Activated naive CD8-positive, alpha-beta T cell (primary cell): ENCODE data around the gene MTAP.
"Not testable (repeated sequence)": the region's sequence is repeated elsewhere in the genome, so short reads cannot be mapped to it uniquely, and the experiment has no call there.

Experiments used
- H3K27ac Mint-ChIP-seq: one replicate; pipeline ENCODE4 v1.8.0; 2021; ENCODE audit warnings: mixed read lengths
- H3K27me3 Mint-ChIP-seq: one replicate; pipeline ENCODE4 v1.8.0; 2021; ENCODE audit warnings: mixed read lengths
- H3K36me3 Mint-ChIP-seq: one replicate; pipeline ENCODE4 v1.8.0; 2021; ENCODE audit warnings: mixed read lengths
- H3K4me1 Mint-ChIP-seq: one replicate; pipeline ENCODE4 v1.8.0; 2021; ENCODE audit warnings: low read depth, mixed read lengths
- H3K4me3 Mint-ChIP-seq: one replicate; pipeline ENCODE4 v1.8.0; 2021; ENCODE audit warnings: mild to moderate bottlenecking, mixed read lengths
- H3K9me3 Mint-ChIP-seq: one replicate; pipeline ENCODE4 v1.8.0; 2021; ENCODE audit warnings: low read depth, mixed read lengths

MTAP gene

DNA sequence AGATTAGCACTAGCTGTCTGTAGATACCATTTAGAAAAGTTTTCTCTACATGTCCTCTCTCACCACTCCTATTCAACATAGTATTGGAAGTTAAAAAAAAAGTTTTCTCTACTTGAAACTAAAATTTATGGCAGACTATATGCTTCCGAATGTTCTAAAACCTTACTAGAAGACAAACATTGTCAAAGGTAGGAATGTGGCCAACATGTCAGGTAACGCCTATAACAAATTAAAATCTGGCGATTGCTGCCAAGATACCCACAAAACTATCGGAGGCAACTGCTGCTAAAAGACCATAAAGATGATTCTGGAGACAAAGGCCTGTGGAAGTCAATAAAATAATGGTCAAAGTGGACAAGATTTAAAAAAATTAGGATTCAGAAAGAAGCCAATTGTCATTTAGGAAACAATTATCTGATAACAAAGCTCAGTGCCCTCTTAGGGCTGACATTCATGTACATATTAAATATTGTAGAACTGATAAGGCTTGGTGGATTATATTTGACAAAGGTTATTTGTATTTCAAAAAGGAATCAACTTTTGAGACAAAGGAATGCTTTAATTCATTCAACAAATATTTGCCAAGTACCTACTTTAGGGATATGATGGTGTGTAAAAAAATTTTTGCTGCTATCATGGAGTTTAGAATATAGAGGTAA is 139.0 kb downstream of the MTAP start:
- no peaks in the 10 kb centered on the region for H3K4me1 Mint-ChIP-seq
- peaks cover 11% of the 10 kb centered on the region for H3K27me3 Mint-ChIP-seq
- H3K36me3 Mint-ChIP-seq, result peaks cover 2% of the 10 kb centered on the region
- no peak overlapping the region for H3K4me3 Mint-ChIP-seq
- H3K9me3 Mint-ChIP-seq, result no peaks in the 10 kb centered on the region
- no peak overlapping the region for H3K27ac Mint-ChIP-seq

GRCh38 chr9:21943464-21943863 is 141.0 kb downstream of the MTAP start:
- Mint-ChIP-seq H3K4me3 (no peak overlapping the region), H3K36me3 (peaks cover 2% of the 10 kb centered on the region), H3K27me3 (peaks cover 11% of the 10 kb centered on the region), H3K9me3 (no peaks in the 10 kb centered on the region), H3K27ac (no peak overlapping the region), H3K4me1 (no peaks in the 10 kb centered on the region)

DNA sequence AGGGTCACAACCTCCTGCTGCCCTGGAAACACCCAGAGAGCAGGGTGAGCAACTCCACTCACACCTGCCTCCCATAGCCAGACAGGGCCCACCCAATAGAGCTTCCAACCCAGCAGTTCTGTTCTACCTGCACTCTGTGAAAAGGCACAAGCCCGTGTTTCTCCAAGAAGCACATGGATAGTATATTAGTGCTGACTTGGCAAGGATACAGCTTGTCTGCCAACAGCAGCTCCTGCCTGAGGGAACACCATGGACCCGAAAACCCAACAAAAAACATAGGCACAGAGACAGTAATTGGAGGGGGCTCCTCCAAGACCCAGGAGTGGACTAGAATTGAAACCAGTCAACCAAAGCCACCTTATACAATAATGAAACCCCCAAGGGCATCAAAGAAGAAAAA is 143.2 kb downstream of the MTAP start:
- Mint-ChIP-seq H3K4me1 (no peaks in the 10 kb centered on the region), H3K27ac (no peak overlapping the region), H3K4me3 (no peak overlapping the region), H3K27me3 (peaks cover 11% of the 10 kb centered on the region), H3K36me3 (no peaks in the 10 kb centered on the region), H3K9me3 (no peaks in the 10 kb centered on the region)

GRCh38 chr9:21958833-21959232 is 156.4 kb downstream of the MTAP start:
- no peak overlapping the region for H3K27ac Mint-ChIP-seq
- no peaks in the 10 kb centered on the region for H3K9me3 Mint-ChIP-seq
- no peak overlapping the region for H3K4me3 Mint-ChIP-seq
- H3K4me1 Mint-ChIP-seq, result no peaks in the 10 kb centered on the region
- H3K36me3 Mint-ChIP-seq, result no peaks in the 10 kb centered on the region
- H3K27me3 Mint-ChIP-seq, result peaks cover 32% of the 10 kb centered on the region

DNA sequence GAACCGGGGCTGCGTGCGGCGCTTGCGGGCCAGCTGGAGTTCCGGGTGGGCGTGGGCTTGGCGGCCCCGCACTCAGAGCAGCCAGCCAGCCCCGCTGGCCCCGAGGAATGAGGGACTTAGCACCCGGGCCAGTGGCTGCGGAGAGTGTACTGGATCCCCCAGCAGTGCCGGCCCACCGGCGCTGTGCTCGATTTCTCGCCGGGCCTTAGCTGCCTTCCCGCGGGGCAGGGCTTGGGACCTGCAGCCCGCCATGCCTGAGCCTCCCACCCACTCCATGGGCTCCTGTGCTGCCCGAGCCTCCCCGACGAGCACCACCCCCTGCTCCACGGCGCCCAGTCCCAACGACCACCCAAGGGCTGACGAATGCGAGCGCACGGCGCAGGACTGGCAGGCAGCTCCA is 156.8 kb downstream of the MTAP start:
- H3K4me3 Mint-ChIP-seq, H3K36me3 Mint-ChIP-seq, H3K27ac Mint-ChIP-seq, H3K9me3 Mint-ChIP-seq, H3K4me1 Mint-ChIP-seq: not testable (repeated sequence)
- peaks cover 33% of the 10 kb centered on the region for H3K27me3 Mint-ChIP-seq

DNA sequence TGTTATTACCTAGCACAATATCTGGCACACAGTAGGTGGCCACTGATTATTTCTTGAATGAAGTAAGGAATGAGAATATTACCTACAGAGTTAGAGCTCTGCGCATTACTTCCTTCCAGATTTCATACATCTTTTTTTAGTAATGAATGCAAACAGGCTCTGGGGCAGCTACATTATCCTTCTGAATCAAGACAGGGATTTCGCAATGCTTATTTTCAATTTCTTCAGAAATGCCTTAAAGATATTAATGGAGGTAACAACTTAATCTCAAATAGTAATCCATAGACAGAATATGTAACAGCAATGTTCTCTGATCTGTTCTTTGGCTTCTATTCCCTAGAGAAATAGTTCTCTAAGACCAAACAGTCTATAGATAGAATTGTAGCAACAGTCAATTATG is 159.1 kb downstream of the MTAP start:
- peaks cover under 1% of the 10 kb centered on the region for H3K9me3 Mint-ChIP-seq
- H3K36me3 Mint-ChIP-seq, result no peaks in the 10 kb centered on the region
- H3K27me3 Mint-ChIP-seq, result peaks cover 42% of the 10 kb centered on the region
- no peak overlapping the region for H3K27ac Mint-ChIP-seq
- H3K4me3 Mint-ChIP-seq, result no peak overlapping the region
- peaks cover 17% of the 10 kb centered on the region for H3K4me1 Mint-ChIP-seq

GRCh38 chr9:21964925-21965385 is 162.5 kb downstream of the MTAP start:
- Mint-ChIP-seq H3K27me3 (peaks cover 58% of the 10 kb centered on the region), H3K36me3 (peaks cover 8% of the 10 kb centered on the region), H3K27ac (peak overlapping the region; percentile 34), H3K4me3 (peak overlapping the region; percentile 57), H3K9me3 (peaks cover 3% of the 10 kb centered on the region), H3K4me1 (peaks cover 25% of the 10 kb centered on the region)

- Mint-ChIP-seq H3K4me3 (peak overlapping the region; percentile 57), H3K9me3 (peaks cover 3% of the 10 kb centered on the region), H3K27me3 (peaks cover 60% of the 10 kb centered on the region)
Measured at GRCh38 chr9:21965401-21965951, 163.0 kb downstream of the MTAP start.

DNA sequence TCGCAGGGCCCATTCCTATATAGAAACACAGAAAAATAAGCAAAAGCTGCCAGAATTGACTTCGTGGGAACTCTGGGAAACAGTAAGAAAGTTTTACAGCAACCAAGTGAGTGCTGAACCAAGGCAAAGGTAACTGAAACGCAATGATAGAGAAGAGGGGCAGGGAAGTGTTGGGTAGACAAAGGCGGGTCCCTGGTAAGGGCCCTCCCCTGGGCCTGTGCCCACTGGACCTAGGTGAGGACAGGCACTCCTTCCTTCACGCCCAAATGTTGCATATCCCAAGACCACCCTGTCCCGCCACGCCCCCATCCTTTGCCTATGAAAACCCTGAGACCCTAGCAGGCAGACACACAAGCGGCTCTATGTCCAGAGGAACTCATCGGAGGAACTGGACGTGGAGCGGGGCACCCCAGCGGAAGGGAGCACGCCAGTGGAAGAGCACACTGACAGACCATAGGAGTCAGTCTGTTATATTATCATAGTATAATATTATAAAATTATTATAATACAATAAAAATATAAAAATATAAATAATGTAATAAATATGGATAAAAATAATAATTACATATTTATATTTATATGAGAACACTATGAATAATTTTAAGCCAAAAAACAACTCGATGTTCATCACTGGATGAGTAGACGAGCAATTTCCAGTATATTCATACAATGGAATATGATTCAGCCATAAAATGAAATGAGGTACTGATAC is 163.9 kb downstream of the MTAP start:
- peaks cover 61% of the 10 kb centered on the region for H3K27me3 Mint-ChIP-seq
- H3K4me3 Mint-ChIP-seq, result peak overlapping the region; percentile 41
- no peak overlapping the region for H3K27ac Mint-ChIP-seq
- peaks cover 11% of the 10 kb centered on the region for H3K36me3 Mint-ChIP-seq
- H3K4me1 Mint-ChIP-seq, result peaks cover 29% of the 10 kb centered on the region
- H3K9me3 Mint-ChIP-seq, result peaks cover 3% of the 10 kb centered on the region

More at GRCh38 chr9:21965401-21965951, 163.0 kb downstream of the MTAP start:
- Mint-ChIP-seq H3K4me1 (peaks cover 27% of the 10 kb centered on the region), H3K36me3 (peaks cover 11% of the 10 kb centered on the region), H3K27ac (peak overlapping the region; percentile 34)

DNA sequence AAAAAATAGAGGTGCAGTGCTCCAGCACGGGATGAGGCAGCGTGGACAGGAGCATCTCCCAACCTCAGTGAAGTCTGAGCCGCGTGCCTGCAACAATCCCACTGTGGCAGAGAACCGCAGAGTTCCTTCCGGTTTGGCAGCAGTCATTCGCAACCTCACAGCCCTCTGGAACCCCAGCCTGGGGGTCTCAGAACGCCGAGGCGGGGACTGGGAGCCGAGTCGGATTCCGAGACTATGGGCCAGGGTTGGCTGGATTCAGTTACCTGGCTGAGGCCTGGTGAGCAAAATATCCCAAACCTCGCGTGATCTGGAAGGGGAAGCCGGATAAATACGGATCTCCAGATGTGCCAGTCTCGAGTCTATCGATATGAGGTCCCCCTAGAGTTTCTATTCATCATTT is 164.7 kb downstream of the MTAP start:
- H3K27ac Mint-ChIP-seq, result no peak overlapping the region
- peaks cover 63% of the 10 kb centered on the region for H3K27me3 Mint-ChIP-seq
- H3K4me3 Mint-ChIP-seq, result no peak overlapping the region
- peaks cover 31% of the 10 kb centered on the region for H3K4me1 Mint-ChIP-seq
- peaks cover 11% of the 10 kb centered on the region for H3K36me3 Mint-ChIP-seq
- H3K9me3 Mint-ChIP-seq, result peaks cover 3% of the 10 kb centered on the region

- Mint-ChIP-seq H3K4me1 (peaks cover 32% of the 10 kb centered on the region), H3K9me3 (peaks cover 3% of the 10 kb centered on the region), H3K27me3 (peaks cover 64% of the 10 kb centered on the region), H3K27ac (no peak overlapping the region), H3K4me3 (no peak overlapping the region), H3K36me3 (peaks cover 11% of the 10 kb centered on the region)
Measured at GRCh38 chr9:21967702-21968101, 165.3 kb downstream of the MTAP start.

- Mint-ChIP-seq H3K4me1 (peaks cover 34% of the 10 kb centered on the region), H3K27me3 (peaks cover 59% of the 10 kb centered on the region), H3K27ac (peak overlapping the region; percentile 4), H3K36me3 (peaks cover 11% of the 10 kb centered on the region), H3K4me3 (peak overlapping the region; percentile 0), H3K9me3 (peaks cover 3% of the 10 kb centered on the region)
Measured at GRCh38 chr9:21968331-21969010, 166.0 kb downstream of the MTAP start.

GRCh38 chr9:21969011-21969940 is 166.8 kb downstream of the MTAP start:
- Mint-ChIP-seq H3K27ac (peak overlapping the region; percentile 64), H3K36me3 (peaks cover 11% of the 10 kb centered on the region), H3K27me3 (peaks cover 58% of the 10 kb centered on the region), H3K9me3 (peaks cover 3% of the 10 kb centered on the region), H3K4me1 (peaks cover 36% of the 10 kb centered on the region), H3K4me3 (peak overlapping the region; percentile 0)
